Measurements from ENCODE around the gene PTPRA.

DNA sequence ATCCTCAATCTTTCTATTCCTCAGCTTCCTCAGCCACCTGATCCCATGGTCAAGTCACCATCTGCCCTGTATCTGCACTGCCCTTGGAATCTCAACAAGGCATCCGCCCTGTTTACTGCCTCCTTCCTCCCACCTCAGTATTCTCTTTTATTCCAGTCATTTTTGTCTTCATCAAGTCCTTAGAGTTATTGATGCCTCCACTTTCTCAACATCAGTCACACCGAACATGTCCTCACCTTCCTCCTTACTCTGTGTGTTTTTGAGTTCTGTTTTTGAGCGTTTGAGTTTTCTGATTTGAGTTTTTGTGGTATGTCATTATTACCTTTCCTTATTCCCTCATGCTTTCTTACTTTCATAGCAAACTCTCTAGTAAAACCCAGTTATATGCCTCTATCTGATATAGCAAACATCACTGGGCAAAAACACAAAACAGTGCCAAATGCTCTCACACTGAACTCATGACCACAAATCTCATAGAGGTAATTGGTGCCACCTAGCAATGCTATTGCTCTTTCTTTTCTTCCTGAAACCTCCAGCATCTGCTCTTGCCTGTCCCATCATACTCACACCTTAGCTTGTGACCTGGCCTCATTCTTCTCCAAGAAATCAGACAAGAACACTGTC lies 158.4 kb downstream of the PTPRA start:
- TF ChIP-seq, protein P1, sequence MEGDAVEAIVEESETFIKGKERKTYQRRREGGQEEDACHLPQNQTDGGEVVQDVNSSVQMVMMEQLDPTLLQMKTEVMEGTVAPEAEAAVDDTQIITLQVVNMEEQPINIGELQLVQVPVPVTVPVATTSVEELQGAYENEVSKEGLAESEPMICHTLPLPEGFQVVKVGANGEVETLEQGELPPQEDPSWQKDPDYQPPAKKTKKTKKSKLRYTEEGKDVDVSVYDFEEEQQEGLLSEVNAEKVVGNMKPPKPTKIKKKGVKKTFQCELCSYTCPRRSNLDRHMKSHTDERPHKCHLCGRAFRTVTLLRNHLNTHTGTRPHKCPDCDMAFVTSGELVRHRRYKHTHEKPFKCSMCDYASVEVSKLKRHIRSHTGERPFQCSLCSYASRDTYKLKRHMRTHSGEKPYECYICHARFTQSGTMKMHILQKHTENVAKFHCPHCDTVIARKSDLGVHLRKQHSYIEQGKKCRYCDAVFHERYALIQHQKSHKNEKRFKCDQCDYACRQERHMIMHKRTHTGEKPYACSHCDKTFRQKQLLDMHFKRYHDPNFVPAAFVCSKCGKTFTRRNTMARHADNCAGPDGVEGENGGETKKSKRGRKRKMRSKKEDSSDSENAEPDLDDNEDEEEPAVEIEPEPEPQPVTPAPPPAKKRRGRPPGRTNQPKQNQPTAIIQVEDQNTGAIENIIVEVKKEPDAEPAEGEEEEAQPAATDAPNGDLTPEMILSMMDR (IDR thresholded peaks at IDR 0.05): no peak
- no peak for TF ChIP-seq POLR2A (IDR thresholded peaks at IDR 0.05)

Data from right lobe of liver (tissue), 4 donors.